GM21526 (cell line): ENCODE measurements around the gene SCAF1.

Experiments
- ATAC-seq: cut with Tn5 transposase; IDR thresholded peaks from one replicate; pipeline ENCODE4 v1.9.1; 2021; ENCODE audit warnings: moderate library complexity; ENCODE audit not compliant: unreplicated experiment, low FRiP score

Gene SCAF1

GRCh38 chr19:49696865-49697264 lies 54.9 kb downstream of the SCAF1 start:
- ATAC-seq = no peak

- ATAC-seq = no peak
Observed at GRCh38 chr19:49699364-49699763, 57.4 kb downstream of the SCAF1 start.

GRCh38 chr19:49700563-49700962 lies 58.6 kb downstream of the SCAF1 start:
- no peak for ATAC-seq

GRCh38 chr19:49701271-49701786 lies 59.3 kb downstream of the SCAF1 start:
- ATAC-seq = no peak

- no peak for ATAC-seq
Observed at GRCh38 chr19:49704888-49705642, 63.1 kb downstream of the SCAF1 start.

- ATAC-seq = no peak
Observed at GRCh38 chr19:49705919-49706318, 63.9 kb downstream of the SCAF1 start.
